GM19438 (cell line): ENCODE results near the gene ERN1.

Experiments
- ATAC-seq: cut with Tn5 transposase; IDR thresholded peaks from one replicate; pipeline ENCODE4 v1.9.1; 2021; ENCODE audit warnings: low read depth; ENCODE audit not compliant: unreplicated experiment

Gene ERN1

GRCh38 chr17:64066716-64067115, 63.2 kb downstream of the ERN1 start:
- ATAC-seq = no peak

GRCh38 chr17:64065161-64065560, 64.8 kb downstream of the ERN1 start:
- no peak for ATAC-seq

DNA sequence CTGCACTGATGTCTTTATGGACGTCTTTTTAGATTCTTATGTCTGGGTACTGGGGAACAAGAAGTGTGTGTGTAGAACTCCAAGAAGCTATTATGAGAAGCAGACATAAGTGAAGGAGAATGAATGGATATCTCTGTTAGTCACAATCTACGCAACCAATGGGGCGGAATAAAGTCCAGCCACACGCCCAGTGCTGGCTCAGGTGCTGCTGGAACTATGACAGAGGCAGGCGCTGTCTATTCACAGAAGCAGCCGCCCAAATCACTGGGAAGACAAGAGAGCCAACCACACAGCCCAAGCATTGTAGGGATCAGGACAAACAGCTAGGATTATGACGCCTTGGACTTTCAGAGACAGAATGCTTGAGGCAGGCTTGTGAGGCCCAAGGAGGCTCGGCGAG, 65.6 kb downstream of the ERN1 start:
- no peak for ATAC-seq

GRCh38 chr17:64063766-64064224, 66.1 kb downstream of the ERN1 start:
- no peak for ATAC-seq

DNA sequence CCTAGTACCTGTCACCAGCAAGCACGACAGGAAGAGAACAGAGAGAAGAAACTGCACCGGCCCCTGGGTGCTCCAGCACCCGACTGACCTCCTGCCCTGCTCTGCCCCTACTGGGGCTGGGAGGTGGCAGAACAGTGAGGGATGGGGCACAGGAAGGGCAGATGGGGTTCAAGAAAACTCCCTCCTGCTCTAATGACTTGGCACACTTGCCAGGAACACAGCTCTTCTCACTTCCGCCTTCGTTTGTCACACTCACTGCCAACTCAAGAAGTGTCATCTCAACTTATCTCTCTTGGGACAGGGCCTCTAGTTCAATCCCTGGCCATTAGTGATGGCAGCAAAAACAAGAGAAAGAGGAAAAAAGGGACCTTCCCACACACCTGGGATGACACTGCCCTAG, 66.9 kb downstream of the ERN1 start:
- no peak for ATAC-seq

DNA sequence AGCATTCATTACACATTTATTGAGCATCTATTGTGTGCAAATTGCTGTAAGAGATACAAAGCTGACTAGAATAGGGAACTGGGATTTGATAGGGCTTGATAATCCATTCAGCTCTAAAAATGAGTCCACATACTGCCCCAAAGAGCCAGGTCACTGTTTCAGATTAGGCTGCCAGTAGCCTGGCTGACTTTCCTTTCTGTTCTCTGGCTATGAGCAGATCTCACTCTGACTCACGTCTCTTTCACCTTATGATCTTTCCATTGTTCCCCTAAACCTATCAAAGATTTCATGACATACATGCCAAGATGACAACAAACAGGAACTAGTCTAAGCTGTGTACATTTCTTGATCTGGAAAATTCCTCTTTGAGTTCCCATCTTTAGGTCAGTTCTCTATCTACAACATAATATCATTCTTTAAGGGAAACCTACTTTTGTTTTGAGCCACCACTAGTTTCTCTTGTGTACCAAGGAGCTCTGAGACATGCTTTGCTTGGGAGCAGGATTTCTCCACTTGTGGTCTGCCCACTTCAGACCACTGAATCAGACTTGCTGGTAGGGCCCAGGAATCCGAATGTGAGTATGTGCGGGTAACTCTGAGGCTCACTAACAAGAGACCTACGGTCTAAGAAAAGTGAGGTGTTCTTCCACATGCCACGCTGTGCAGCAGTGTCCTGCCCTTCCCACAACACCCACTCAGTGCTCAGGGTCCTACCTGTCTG, 68.6 kb downstream of the ERN1 start:
- no peak for ATAC-seq

DNA sequence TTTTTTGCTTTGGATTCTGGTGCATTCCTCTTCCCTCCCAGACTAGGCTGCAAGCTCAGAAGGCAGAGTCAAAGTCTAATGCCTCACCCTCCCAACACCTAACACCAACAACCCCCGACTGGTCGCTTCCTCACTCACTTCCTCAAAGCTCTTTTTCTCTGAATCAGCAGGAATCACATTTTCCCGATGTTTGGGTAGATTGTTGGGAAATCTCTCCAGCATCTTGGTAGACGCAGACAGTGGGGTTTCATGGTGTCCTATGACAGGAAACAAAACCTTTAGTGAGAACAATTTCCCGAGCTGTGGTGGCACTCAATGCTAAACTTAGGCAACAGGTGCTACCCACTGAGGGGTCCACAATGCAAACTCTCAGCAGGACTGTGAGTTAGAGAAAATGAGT, 69.6 kb downstream of the ERN1 start:
- no peak for ATAC-seq

DNA sequence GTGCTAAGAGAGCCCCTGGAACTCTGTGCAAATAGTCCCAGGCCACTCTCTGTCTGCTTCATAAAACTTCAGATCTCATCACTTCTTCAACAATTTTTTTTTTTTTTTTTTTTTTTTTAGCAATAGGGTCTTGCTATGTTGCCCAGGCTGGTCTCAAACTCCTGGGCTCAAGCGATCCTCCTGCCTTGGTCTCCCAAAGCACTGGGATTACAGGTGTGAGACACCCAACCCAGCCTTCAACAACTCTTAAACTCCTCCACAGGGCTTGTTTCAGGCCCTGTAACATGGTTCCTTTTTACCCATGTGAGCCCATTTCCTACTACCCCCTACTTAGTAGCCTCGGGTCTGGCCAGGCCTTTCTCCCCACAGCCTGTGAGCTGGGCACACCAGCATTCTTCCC, 70.2 kb downstream of the ERN1 start:
- ATAC-seq = no peak

DNA sequence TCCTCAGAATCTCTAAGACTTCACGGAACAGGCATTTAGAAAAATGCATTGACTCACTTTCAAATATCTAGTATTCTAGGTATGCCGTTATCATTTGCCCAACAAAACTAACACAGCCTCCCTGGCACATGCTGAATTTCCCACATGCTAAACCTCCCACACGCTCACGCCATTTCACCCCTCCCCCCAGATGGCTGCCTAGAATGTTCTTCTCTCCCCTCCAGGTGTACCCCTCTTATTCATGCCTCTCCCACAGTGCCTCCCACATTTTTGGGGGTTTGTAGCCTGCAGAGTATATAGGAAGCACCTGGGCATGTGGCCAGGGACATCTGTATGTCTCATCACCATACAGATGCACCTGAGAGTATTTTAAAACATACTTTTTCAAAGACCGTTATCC, 71.3 kb downstream of the ERN1 start:
- no peak for ATAC-seq

- ATAC-seq = no peak
Measured at GRCh38 chr17:64057701-64058263, 72.2 kb downstream of the ERN1 start.

DNA sequence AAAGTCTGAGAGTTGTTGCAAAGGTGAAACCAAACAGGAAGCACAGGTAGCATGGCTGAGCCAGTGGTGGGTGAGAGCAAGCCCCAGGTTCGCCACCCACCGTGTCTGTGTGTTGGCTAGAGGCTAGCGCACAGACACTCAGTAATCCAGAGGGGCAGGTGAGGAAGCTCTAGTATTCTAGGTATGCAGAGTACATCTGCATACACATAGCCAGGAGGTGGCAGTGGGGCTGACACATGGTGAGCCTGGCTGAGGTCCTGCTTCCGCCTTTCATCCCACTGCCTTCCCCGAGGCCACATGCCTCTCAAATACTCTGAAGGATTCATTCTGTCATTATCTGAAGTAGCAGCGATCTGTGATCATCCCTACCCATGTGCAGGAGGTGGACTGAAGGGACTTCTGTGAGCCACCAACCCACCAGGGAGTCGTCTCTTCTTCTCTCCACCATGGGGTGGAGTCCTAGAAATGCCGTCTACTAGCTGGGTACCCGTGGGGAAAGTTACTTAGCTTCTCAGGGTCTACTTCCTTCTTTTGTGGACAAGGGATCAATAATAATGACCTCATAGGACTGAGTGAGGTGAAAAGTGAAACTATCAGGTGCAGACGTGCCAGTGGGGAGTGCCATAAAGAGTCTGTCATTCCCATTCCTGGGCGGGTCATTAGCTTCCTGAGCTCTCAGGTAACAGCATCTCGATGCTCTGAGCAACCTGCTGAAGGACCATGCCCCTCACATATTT, 73.5 kb downstream of the ERN1 start:
- peak; percentile 65 for ATAC-seq

DNA sequence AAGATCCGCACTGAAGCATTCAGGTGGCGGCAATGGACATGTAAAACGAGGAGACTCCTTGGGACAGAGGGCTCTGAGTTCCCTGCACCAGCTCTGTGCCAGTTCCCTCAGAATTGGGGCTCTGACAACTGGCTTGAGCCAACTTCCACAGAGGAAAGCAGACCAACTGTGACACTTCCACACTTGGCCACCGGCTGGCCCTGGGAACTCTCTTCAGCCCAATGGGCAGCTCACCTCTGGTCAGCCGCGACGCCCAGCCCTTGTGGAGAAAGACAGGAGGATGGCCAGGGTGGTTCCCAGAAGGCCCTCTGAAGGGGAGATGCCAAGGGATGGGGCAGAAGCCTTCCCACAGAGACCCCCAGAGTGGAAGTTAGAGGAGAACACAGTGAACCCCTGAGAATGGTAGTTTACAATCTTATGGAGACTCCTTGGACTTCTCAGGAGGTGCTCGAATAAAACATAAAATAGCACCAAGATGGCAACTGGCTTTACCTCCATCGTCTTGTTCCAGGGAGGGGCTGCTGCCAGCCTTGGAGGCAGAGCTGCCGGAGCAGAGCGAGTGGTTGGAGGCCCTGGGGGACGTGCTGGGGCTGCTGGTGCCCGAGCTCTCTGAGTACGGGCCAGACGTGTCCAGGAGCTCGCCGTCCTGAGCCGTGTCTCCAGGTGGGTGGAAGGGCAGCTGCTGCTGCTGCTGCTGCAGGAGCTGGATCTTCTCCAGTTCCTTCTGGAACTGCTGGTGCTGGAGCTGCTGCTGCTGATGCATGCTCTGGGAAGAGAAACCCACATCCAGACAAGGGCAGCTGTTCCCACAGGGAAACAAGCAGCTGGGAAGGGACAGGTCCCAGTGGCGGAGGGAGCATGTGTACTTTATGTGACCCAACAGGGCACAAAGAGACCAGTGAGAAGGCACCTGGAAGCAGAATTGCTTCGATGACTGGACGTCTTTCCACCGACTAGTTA, 74.5 kb downstream of the ERN1 start:
- ATAC-seq = no peak

DNA sequence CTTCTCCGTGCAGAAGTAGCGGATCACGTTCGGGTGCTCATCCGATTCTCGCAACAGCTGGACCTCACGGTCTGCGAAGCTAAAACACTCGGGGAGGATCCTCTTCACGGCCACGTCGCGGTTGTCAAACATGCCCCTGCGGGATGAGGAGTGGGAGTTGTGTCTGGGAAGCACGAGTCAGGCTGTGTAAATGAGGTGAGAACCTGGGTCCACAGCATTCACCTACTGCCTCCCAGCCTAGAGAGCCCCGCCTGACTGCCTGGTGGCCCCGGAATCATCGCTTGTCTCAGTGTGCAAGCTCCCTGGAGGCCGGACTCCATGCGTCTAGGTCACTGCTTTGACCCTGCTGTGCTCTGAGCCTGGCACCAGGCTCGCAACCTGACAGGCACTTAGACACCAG, 75.6 kb downstream of the ERN1 start:
- no peak for ATAC-seq

GRCh38 chr17:64053101-64053500, 76.8 kb downstream of the ERN1 start:
- ATAC-seq = no peak

DNA sequence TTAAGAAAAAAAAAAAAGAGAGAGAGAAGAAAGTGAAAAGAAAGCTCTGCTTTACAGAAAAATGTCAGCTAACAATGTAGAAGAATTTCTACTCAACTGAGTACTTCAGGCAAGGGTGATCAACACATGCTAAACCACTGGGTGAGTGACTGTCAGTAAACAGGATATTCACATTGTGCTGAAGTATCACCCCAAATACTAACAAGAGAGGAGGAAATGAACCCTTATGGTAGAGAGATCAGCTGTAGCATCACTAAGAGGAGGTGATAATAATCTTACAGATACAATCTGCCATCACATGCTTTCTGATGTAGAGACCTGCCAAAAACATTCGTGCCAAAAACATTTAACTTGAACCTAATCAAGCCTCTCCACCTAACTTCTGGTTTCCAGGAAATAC, 78.8 kb downstream of the ERN1 start:
- ATAC-seq = no peak

DNA sequence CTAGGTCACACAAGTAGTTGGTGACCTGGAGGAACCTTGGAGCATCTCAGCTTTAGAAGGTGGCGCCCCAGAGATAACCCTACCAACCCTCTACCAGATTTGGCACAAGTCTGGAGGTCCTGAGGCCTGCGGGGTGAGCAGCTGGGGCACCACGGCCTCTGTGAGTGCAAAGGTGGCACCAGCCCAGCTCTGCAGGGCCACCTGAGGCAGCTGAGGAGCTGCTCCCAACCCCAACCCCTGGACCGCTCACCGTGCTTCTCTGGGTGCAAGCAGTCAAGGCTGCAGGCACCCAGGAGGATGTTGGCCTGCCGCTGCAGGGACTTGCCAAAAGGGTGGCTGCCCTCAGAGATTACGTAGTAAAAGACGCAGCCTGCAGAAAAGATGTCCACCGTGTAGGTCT, 81.1 kb downstream of the ERN1 start:
- ATAC-seq = no peak

- no peak for ATAC-seq
Measured at GRCh38 chr17:64045176-64045575, 84.8 kb downstream of the ERN1 start.

DNA sequence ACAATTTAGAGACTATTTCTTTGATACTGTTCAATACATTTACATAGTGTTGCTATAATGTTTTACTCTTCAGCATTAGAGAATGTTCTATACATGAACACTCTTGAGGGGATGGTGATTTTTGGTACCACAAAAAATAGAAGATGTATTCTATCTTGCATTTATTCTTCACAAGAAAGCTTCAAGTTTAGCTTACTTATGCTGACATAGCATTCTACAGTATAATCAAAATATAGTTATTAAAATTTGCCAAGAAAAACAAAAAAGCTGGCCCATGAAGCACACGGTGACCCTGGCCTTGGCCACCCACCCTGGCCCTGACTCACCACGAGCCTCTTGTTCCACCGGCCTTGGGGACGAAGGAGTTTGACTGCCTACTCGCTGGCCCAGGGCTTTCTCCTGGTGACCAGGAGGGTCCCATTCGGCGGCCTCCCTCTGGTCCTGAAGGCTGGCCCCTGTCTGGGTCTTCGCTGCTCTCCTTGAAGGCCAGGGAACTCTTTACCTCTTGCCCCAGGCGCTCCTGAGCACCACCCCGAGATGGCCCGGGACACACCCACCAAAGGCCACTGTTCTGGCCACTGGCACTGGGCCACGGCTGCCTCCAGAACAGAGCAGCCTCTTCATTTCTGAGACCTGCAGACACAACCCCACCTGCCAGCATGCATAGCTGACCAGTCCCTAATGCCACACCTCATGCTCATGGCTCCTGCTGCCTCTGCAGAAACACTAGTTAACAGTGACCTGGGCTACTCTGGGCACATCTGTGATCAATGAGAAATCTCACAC, 87.1 kb downstream of the ERN1 start:
- ATAC-seq = no peak

- no peak for ATAC-seq
Measured at GRCh38 chr17:64041912-64042311, 88.0 kb downstream of the ERN1 start.

- ATAC-seq = no peak
Measured at GRCh38 chr17:64040206-64040605, 89.7 kb downstream of the ERN1 start.
